Osteoblast (primary cell): ENCODE data around the gene MNX1. TPM values are rescaled to one million over a fixed set of nuclear protein-coding genes. Genes with fewer than 3 reads are reported as not detected.

Experiments
- DNase-seq: peaks from one replicate; pipeline ENCODE4 v3.0.0; 2011; ENCODE audit warnings: low spot score, mixed read lengths; ENCODE audit not compliant: insufficient read length; ENCODE audit errors: missing footprints
- H2AFZ ChIP-seq: 2 replicates; pipeline ENCODE4 v1.6.0; 2011; ENCODE audit warnings: mild to moderate bottlenecking, low read length
- H3K27ac ChIP-seq: 2 replicates; pipeline ENCODE4 v1.5.1; 2011; ENCODE audit warnings: mild to moderate bottlenecking, low read depth, low read length, moderate library complexity
- H3K27me3 ChIP-seq: 2 replicates; pipeline ENCODE4 v1.6.0; 2012; ENCODE audit warnings: mild to moderate bottlenecking, control low read depth, inconsistent platforms, low read length, moderate library complexity; ENCODE audit not compliant: insufficient read depth
- H3K36me3 ChIP-seq: 2 replicates; pipeline ENCODE4 v1.5.1; 2011; ENCODE audit warnings: mild to moderate bottlenecking, low read length, control low read depth, moderate library complexity; ENCODE audit not compliant: insufficient read depth
- H3K4me1 ChIP-seq: 2 replicates; pipeline ENCODE4 v1.5.1; 2011; ENCODE audit warnings: mild to moderate bottlenecking, low read length, control low read depth, moderate library complexity; ENCODE audit not compliant: insufficient read depth
- H3K4me2 ChIP-seq: 2 replicates; pipeline ENCODE4 v1.6.0; 2011; ENCODE audit warnings: mild to moderate bottlenecking, low read length; ENCODE audit not compliant: insufficient read depth
- H3K4me3 ChIP-seq: fragments of 200-600 bp; sonication (generic); 3 replicates; pipeline ENCODE4 v1.5.1; 2012; ENCODE audit warnings: mild to moderate bottlenecking, low read length, inconsistent platforms; ENCODE audit not compliant: insufficient read depth
- H3K79me2 ChIP-seq: 2 replicates; pipeline ENCODE4 v1.6.0; 2012; ENCODE audit warnings: mild to moderate bottlenecking, low read length, control low read depth, inconsistent platforms; ENCODE audit not compliant: insufficient read depth
- H3K9me3 ChIP-seq: 2 replicates; pipeline ENCODE4 v1.5.1; 2011; ENCODE audit warnings: low read depth, low read length, control low read depth
- H4K20me1 ChIP-seq: 2 replicates; pipeline ENCODE4 v1.6.0; 2012; ENCODE audit warnings: mild to moderate bottlenecking, low read length, control low read depth; ENCODE audit not compliant: insufficient read depth
- CTCF ChIP-seq: IDR thresholded peaks from 2 replicates; pipeline ENCODE4 v1.5.1; 2011; ENCODE audit warnings: mild to moderate bottlenecking, low read depth, low read length, moderate library complexity; ENCODE audit errors: extremely low read depth
- total RNA-seq: library from RNA; depleted of rRNA; stranded (reverse); fragments of >200 nt; gene quantifications from 2 replicates; pipeline ENCODE4 v1.2.3, GENCODE V29; 2012

The MNX1 gene
- total RNA-seq, 1 donor, result not detected

- H4K20me1 ChIP-seq, result no peaks in the 10 kb centered on the region
- peak; percentile 73 for DNase-seq
- H3K9me3 ChIP-seq, result no peaks in the 10 kb centered on the region
- no peaks in the 10 kb centered on the region for H3K4me1 ChIP-seq
- no peak overlapping the region for H3K4me3 ChIP-seq
- H3K27me3 ChIP-seq, result peaks cover 95% of the 10 kb centered on the region
- no peaks in the 10 kb centered on the region for H3K79me2 ChIP-seq
- H2AFZ ChIP-seq, result no peak overlapping the region
- no peaks in the 10 kb centered on the region for H3K36me3 ChIP-seq
- no peak overlapping the region for H3K27ac ChIP-seq
- H3K4me2 ChIP-seq, result no peak overlapping the region
- no peak for TF ChIP-seq CTCF
Observed at GRCh38 chr7:157001920-157002818, 8.3 kb downstream of the MNX1 start.

- Histone ChIP-seq H2AFZ (no peak overlapping the region), H3K4me3 (no peak overlapping the region), H3K27me3 (peaks cover 91% of the 10 kb centered on the region), H4K20me1 (no peaks in the 10 kb centered on the region), H3K79me2 (no peaks in the 10 kb centered on the region), H3K4me2 (peak overlapping the region; percentile 16), H3K36me3 (no peaks in the 10 kb centered on the region), H3K4me1 (no peaks in the 10 kb centered on the region), H3K9me3 (no peaks in the 10 kb centered on the region), H3K27ac (no peak overlapping the region)
- peak; percentile 62 for DNase-seq
- no peak for TF ChIP-seq CTCF
Observed at GRCh38 chr7:157000741-157001653, 9.5 kb downstream of the MNX1 start.

- no peaks in the 10 kb centered on the region for H3K4me1 ChIP-seq
- no peaks in the 10 kb centered on the region for H4K20me1 ChIP-seq
- H3K4me3 ChIP-seq, result peak overlapping the region; percentile 52
- H3K36me3 ChIP-seq, result no peaks in the 10 kb centered on the region
- H2AFZ ChIP-seq, result no peak overlapping the region
- H3K4me2 ChIP-seq, result peak overlapping the region; percentile 74
- no peak overlapping the region for H3K27ac ChIP-seq
- no peaks in the 10 kb centered on the region for H3K9me3 ChIP-seq
- peak; percentile 85 for DNase-seq
- peaks cover 83% of the 10 kb centered on the region for H3K27me3 ChIP-seq
- no peaks in the 10 kb centered on the region for H3K79me2 ChIP-seq
- TF ChIP-seq CTCF, result no peak
Observed at GRCh38 chr7:156999958-157000726, 10.3 kb downstream of the MNX1 start.
